Muscle of back (tissue), 13 donors: ENCODE results near the gene TMEM109. TPM values are rescaled to one million over a fixed set of nuclear protein-coding genes. Genes with fewer than 3 reads are reported as not detected.
A peak's percentile ranks its signal among the peaks of the same experiment; 100 is the strongest.

Source experiments
- DNase-seq, 3 donors: peaks; one replicate each; pipeline versions ENCODE4 v3.0.0 to v3.0.0-alpha.2; 2013
- long read RNA-seq, 9 donors: transcript quantifications; one replicate each; lab custom pipeline, GENCODE V29; 2026
- polyA plus RNA-seq, 10 donors: library from polyadenylated mRNA; unstranded; fragments of 120-200 nt; gene quantifications; one replicate each; pipeline ENCODE4 v1.2.1, GENCODE V29; 2013; ENCODE audit not compliant: insufficient read length in 10 of 10

The TMEM109 gene, protein sequence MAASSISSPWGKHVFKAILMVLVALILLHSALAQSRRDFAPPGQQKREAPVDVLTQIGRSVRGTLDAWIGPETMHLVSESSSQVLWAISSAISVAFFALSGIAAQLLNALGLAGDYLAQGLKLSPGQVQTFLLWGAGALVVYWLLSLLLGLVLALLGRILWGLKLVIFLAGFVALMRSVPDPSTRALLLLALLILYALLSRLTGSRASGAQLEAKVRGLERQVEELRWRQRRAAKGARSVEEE
- polyA plus RNA-seq = 100 to 1,000 TPM in 2 of 10 donors, 10 to 100 TPM in 8; 73.9 to 109 (median 94.8) TPM
- long read RNA-seq, donor 1, transcript TMEM109-201 (4 exons, 2,413 nt) = major isoform, 34 of 35 reads
- long read RNA-seq, donor 1, partial matches to known transcripts = 0 of 35 reads
- long read RNA-seq, donor 1, other reads (novel, unspliced or antisense) = 0 of 35 reads
- long read RNA-seq, donor 2, transcript TMEM109-202 (3 exons, 1,959 nt) = minor isoform, 5 of 46 reads
- long read RNA-seq, donor 2, transcript TMEM109-201 (4 exons, 2,413 nt) = major isoform, 41 of 46 reads
- long read RNA-seq, donor 2, partial matches to known transcripts = 0 of 46 reads
- long read RNA-seq, donor 2, other reads (novel, unspliced or antisense) = 0 of 46 reads
- long read RNA-seq, donor 3 = 0 reads
- long read RNA-seq, donor 4, transcript TMEM109-201 (4 exons, 2,413 nt) = major isoform, 34 of 55 reads
- long read RNA-seq, donor 4, partial matches to known transcripts = 19 of 55 reads
- long read RNA-seq, donor 4, other reads (novel, unspliced or antisense) = 0 of 55 reads
- long read RNA-seq, donor 5, transcript TMEM109-201 (4 exons, 2,413 nt) = major isoform, 40 of 88 reads
- long read RNA-seq, donor 5, transcript TMEM109-202 (3 exons, 1,959 nt) = minor isoform, 6 of 88 reads
- long read RNA-seq, donor 5, partial matches to known transcripts = 42 of 88 reads
- long read RNA-seq, donor 5, other reads (novel, unspliced or antisense) = 0 of 88 reads
- long read RNA-seq, donor 6, transcript TMEM109-201 (4 exons, 2,413 nt) = major isoform, 49 of 94 reads
- long read RNA-seq, donor 6, partial matches to known transcripts = 41 of 94 reads
- long read RNA-seq, donor 6, other reads (novel, unspliced or antisense) = 0 of 94 reads
- long read RNA-seq, donor 7, transcript TMEM109-201 (4 exons, 2,413 nt) = major isoform, 19 of 22 reads
- long read RNA-seq, donor 7, partial matches to known transcripts = 0 of 22 reads
- long read RNA-seq, donor 7, other reads (novel, unspliced or antisense) = 0 of 22 reads
- long read RNA-seq, donor 8, transcript TMEM109-201 (4 exons, 2,413 nt) = major isoform, 31 of 33 reads
- long read RNA-seq, donor 8, partial matches to known transcripts = 0 of 33 reads
- long read RNA-seq, donor 8, other reads (novel, unspliced or antisense) = 0 of 33 reads
- long read RNA-seq, donor 9, partial matches to known transcripts = 0 of 6 reads
- long read RNA-seq, donor 9, other reads (novel, unspliced or antisense) = 0 of 6 reads

DNA sequence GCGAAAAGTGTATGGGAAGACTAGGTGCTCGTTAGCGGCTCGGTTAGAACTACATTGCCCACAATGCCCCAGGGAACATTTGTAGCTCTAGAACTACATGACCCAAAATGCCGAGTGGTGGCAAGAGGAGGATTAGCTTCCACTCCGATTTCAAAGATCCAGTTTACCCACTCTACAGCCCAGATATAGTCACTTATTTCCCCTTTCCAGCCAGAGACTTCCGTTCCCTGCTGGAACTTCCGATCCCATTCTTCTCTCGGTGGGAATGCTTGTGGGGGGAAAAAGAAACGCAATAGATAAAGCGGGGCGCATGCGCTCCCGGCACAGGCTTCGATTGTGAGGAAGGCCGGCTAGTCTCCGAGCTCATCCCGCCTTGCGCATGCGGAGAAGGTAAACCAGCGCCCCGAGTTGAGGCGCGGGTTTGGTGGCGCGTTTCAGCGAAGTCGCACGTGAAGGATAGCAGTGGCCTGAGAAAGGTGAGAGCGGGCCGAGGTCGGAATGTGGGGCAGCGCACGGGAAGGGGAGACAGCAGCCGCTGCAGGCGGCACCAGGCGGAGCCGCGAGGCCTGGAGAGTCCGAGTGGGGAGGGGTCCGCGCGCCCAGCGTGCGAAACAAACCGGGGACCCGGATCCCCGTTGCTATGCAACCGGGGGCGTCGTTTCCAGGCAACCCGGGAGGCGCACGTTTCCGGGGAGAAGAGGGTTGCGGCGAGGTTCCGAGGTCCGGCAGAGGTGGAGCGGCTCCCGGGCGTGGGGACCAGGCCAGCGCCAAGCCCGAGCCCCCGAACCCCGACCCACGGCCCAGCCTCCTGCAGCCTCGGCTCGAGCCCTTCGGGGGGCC lies at the start of gene TMEM109:
TSS of gene TMEM109 (plus strand) at position 366 of the 840 bp plus-strand sequence. CDS start 5,536 bp downstream, outside the sequence.
- DNase-seq = peak; percentile 93 to 98 (median 94)

GRCh38 chr11:60864856-60865513 lies 49.0 kb upstream of the TMEM109 start:
- no peak for DNase-seq

- no peak for DNase-seq
Observed at GRCh38 chr11:60866911-60867870, 46.8 kb upstream of the TMEM109 start, which contains the start of gene ZP1. ZP1 (plus strand) TSS chr11:60867542; CDS start chr11:60867562, 20 bp downstream.

DNA sequence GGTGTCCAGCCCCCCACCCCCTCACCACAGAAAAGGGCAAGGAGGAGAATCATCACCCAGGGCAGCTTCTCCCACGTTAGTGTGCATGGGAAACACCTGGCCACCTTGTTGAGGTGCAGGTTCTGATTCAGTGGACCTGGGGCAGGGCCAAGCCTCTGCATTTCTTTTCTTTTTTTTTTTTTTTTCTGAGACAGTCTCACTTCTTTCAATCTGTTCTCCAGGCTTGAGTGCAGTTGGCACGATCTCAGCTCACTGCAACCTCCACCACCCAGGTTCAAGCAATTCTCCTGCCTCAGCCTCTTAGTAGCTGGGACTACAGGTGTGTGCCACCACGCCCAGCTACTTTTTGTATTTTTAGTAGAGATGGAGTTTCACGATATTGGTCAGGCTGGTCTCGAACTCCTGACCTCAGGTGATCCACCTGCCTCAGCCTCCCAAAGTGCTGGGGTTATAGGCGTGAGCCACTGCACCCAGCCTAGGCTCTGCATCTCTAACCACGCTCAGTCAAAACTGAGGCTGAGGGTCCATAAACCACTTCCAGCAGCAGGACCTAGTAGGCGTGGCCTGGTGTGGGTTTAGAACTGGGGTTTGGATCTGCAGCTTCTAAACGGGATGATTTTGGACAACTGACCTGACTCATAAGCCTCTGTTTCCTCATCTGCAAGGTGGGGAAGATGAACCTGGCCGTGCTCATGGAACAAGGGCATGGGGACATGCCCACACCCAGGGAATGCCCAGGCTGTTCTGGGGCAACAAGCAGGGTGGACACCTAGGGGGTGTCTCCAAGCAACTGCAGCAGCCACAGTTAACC lies 45.9 kb upstream of the TMEM109 start:
- no peak for DNase-seq

- no peak for DNase-seq
Observed at GRCh38 chr11:60868682-60869450, 45.1 kb upstream of the TMEM109 start.

GRCh38 chr11:60869451-60869825 lies 44.5 kb upstream of the TMEM109 start:
- no peak for DNase-seq

DNA sequence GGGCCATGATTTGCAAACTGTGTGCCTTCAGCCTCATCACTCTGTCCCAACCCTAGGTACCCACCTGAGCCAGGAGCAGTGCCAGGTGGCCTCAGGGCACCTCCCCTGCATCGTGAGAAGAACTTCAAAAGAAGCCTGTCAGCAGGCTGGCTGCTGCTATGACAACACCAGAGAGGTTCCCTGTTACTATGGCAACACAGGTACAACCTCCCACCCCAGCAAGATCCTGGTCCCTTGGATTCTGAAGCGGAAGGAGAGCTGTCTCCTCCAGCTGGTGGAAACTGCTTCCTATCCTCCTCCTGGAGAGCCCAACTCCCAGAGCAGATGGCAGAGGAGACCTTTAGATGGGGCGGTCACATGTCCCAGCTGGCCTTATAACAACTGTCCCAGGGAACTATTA lies 43.7 kb upstream of the TMEM109 start:
- no peak for DNase-seq

DNA sequence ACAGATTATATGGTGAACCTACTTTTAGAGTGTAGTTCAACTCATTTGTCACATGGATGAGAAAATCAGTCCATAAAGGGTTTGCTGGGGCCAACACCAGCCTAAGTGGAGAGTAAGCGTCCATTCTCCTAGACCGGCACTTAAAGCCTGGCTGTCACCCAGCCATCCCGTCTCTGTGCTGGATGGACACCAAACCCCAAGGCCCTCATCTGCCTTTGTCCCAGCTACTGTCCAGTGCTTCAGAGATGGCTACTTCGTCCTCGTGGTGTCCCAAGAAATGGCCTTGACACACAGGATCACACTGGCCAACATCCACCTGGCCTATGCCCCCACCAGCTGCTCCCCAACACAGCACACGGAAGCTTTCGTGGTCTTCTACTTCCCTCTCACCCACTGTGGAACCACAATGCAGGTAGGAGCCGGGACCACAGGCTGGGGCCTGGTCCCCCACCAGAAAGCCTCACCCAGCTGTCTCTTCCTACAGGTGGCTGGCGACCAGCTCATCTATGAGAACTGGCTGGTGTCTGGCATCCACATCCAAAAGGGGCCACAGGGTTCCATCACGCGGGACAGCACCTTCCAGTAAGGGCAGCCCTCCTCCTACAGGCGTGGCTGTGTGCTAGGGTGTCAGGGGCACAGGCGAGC lies 43.1 kb upstream of the TMEM109 start:
- no peak for DNase-seq

DNA sequence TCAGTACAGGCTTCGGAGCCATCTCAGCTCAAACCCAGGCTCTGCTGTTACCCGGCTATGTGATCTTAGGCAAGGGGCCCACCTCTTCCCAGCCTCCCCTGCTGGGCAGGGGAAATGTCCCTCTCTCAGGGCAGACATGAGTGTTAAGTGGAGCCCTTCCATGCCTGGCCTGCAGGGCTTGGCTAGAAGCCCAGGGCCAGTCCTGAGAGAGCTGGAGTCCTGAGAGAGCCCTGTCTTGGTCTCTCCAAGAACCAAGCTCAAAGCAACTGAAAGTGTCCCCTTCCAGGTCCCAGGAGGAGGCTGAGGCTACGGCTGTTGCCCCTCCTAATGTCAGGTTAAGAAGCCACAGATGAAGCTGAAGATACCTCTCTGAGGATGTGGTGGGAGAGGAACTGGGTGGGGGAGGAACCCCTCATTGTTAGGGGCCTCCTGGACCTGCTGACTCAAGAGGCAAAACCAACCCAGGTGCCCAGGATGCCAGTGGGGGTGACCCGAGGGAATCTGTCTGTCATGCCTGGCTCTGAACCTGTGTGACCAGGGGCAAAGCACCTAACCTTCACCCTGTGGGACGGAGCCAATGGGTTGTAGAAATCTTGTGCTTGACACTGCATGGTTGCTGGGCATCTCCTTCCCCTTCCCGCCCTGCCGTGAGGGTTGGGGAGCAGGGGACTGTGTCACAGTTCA lies 42.4 kb upstream of the TMEM109 start:
- no peak for DNase-seq

DNA sequence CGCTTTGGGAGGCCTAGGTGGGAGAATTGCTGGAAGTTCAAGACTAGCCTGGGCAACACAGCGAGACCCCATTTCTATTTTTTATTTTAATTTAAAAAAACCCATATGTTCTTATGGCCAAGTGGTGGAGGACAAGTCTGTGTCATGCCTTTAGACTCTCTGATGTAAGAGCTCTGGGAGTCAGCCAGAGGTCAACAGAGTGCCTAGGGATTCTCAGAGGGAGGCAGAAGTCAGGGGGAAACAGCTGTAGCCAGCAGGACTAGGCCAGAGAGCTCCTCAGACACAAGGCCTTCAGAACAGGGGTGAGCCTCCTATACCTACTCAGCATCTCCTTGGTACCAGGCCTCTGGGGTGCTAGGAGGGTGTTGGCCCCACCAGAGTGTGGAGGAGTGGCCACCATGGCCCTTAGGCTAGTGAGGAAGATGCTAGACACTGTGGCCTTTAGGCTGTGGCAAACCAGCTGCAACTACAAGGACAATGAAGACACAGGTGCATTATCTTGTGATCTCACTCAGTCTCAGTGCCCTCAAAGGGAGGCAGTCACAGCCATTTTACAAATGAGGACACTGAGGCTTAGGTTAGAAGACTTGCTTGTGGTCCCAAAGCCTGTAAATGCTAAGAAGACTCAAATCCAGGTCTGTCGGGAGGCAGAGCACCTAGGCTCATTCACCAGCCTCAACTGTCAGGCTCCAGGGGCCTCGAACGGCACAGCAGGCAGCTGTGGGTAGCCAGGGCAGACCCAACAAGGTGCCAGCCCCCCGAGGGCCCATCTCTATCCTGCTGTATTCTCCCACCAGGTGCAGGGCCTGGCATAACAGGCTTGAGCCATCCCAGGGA lies 41.6 kb upstream of the TMEM109 start:
- DNase-seq = peak; percentile 58 to 83 (median 70)

GRCh38 chr11:60872961-60873524 lies 40.9 kb upstream of the TMEM109 start:
- DNase-seq = peak in 1 of 3 donors; percentile 42

DNA sequence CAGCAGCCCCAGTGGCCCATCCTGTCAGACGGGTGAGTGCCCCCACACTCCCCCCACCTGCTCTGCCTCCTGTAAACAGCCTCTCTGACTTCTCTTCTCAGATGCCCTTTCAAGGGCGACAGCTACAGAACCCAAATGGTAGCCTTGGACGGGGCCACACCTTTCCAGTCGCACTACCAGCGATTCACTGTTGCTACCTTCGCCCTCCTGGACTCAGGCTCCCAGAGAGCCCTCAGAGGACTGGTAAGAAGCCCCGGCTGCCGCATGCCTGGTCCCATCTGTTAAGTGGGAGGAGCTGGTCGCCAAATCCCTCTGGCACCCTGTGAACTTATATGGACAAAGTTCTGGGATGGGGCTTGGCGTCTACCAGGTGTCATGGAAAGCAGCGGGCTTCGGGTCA lies 40.4 kb upstream of the TMEM109 start:
- no peak for DNase-seq

DNA sequence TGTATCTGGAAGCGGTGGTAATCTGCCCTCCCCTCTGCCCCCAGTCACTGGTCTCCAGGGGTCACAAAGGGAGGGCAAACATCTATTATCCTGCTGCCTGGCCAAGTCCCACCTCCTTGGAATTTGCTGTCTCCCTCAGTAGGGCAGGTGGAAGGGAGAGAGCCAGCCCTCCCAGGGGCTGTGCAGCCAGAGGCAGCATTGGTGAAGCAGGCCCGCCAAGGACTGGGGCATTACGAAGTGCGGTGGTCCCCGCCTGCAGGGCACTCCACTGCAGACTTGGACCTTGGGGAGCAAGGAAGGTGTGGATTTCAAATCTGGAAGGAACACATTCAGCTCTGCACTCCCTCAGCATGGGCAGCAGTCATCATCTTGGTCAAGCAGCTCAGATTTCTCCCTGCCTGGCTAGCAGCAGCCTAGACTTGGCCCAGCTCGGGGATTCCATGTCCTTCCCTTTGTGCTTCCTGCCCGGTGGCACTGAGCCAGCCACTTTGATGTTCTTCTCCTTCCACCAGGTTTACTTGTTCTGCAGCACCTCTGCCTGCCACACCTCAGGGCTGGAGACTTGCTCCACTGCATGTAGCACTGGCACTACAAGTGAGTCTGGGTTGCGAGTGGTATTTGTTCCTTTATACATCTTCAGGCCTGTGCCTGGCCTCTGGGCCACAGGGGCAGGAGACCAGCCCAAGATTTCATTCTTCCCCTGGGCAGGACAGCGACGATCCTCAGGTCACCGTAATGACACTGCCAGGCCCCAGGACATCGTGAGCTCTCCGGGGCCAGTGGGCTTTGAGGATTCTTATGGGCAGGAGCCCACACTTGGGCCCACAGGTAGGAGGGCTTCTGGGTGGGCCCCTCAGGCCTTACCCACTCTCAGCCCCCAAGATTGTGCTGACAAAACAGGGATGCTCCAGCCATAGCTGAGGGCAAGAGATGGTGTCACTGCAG lies 39.3 kb upstream of the TMEM109 start:
- no peak for DNase-seq
